Tibial nerve (tissue), 4 donors: ENCODE measurements around the gene OR56A3.

ENCODE experiments used
- EP300 ChIP-seq, 2 donors: sonication (generic); formaldehyde crosslinking; IDR thresholded peaks; one replicate each; pipeline ENCODE4 v1.6.1; 2017; ENCODE audit warnings: antibody characterized with exemption in 2 of 2, mild to moderate bottlenecking in 1 of 2
- POLR2A ChIP-seq, 2 donors: fragments of 450-650 bp; IDR thresholded peaks; one replicate each; pipeline ENCODE4 v1.6.1; 2017; ENCODE audit warnings: antibody characterized with exemption in 2 of 2, mild to moderate bottlenecking in 2 of 2, moderate library complexity in 2 of 2
- TF ChIP-seq, protein P1 (sequence below), 5 experiments: fragments of 200-600 bp in 3 of 5; fragments of 450-650 bp in 2 of 5; sonication (generic) in 3 of 5; IDR thresholded peaks; one replicate each; pipeline ENCODE4 v1.5.1; 2016 to 2019; ENCODE audit warnings: antibody characterized with exemption in 5 of 5, mild to moderate bottlenecking in 3 of 5, moderate library complexity in 2 of 5

DNA sequence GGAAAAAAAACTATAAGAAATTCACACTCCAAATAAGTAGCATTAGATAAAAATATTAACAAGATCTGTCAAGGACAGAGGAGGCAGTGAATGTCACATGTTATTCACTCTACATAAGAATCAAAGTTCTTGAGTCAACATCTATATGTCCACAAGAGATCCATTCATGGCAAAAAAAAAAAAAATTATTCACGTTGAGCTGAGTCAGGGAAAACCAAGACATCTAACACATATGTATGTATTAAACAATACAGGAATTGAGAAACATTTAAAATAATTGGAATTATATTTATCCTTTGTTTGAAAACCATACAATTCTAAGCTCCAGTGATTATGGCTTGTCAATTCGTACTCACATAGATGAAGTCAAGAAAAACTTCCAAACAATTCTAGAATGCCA lies 24.9 kb downstream of the OR56A3 start:
- TF ChIP-seq, protein P1, sequence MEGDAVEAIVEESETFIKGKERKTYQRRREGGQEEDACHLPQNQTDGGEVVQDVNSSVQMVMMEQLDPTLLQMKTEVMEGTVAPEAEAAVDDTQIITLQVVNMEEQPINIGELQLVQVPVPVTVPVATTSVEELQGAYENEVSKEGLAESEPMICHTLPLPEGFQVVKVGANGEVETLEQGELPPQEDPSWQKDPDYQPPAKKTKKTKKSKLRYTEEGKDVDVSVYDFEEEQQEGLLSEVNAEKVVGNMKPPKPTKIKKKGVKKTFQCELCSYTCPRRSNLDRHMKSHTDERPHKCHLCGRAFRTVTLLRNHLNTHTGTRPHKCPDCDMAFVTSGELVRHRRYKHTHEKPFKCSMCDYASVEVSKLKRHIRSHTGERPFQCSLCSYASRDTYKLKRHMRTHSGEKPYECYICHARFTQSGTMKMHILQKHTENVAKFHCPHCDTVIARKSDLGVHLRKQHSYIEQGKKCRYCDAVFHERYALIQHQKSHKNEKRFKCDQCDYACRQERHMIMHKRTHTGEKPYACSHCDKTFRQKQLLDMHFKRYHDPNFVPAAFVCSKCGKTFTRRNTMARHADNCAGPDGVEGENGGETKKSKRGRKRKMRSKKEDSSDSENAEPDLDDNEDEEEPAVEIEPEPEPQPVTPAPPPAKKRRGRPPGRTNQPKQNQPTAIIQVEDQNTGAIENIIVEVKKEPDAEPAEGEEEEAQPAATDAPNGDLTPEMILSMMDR (IDR thresholded peaks at IDR 0.05) = no peak
- TF ChIP-seq POLR2A (IDR thresholded peaks at IDR 0.05) = no peak
- no peak for TF ChIP-seq EP300 (IDR thresholded peaks at IDR 0.05)
